HG03095 (cell line): ENCODE results near the gene PFDN6.

ENCODE experiments used
- ATAC-seq: cut with Tn5 transposase; IDR thresholded peaks from one replicate; pipeline ENCODE4 v1.9.1; 2021; ENCODE audit warnings: moderate library complexity; ENCODE audit not compliant: unreplicated experiment

Gene PFDN6

DNA sequence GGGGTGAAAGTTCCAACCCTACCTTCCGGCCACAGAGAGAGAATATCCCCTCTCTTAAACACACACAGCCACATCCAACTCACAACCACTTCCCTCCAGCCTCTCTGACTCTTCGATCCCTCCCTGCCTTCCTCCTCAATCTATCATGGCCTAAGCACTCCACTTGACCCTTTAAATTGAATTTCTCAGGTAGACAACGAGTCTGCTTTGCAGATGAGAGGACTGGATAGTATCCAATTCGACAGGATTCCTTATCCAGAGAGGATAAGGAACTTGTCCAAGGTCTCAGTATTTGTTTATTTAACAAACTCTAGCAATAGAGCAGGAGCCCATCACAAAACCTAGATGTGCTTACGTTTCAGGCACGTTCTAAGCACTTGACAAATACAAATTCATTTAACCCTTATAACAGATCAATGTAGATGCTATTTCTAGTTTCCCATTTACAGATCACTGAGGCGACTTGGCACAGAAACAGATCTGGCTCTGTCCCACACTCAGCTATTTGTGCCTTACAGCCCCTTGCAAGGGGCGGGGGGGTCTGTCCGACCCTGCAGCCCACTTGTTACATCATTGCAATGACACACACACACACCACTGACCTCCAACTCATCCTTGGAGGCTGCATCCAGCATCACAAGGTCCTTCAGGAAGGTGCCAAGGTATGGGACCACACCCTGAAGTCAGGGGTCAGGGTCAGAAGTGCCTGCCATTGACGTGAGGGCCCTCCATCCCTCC is 4.9 kb downstream of the PFDN6 start:
- no peak for ATAC-seq

- no peak for ATAC-seq
Measured at GRCh38 chr6:33295621-33296369, 6.4 kb downstream of the PFDN6 start.

DNA sequence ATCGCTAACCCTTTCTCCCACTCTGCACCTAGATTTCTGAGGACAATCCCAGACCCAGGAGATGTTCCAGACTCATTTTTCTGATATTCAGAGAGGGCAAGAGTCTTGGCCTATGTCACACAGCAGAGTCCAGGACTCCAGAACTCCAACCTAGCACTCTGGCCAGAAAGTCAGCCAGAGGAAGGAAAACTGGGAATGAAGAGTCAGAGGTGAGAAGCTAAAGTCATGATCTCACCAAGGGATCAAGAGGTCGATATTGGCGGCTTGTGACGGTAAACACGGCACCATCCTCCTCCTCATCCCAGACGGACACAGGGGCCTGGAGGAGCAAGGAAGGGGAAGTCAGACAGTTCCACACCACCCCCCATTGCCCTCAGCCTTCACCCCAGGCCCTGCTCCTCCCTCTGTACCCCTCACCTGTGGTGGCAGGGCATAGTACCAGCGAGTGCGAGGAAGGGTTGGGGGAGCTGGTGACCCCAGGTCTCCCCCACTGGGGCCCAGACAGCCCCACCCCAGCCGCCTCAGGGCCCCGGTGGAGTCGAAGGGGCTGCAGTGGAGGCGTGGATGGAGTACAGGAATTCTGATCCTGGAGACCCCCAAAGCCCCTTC is 7.5 kb downstream of the PFDN6 start:
- no peak for ATAC-seq

- ATAC-seq: no peak
Measured at GRCh38 chr6:33297406-33297955, 8.1 kb downstream of the PFDN6 start.

- ATAC-seq: no peak
Measured at GRCh38 chr6:33297956-33298772, 8.8 kb downstream of the PFDN6 start.

- ATAC-seq: no peak
Measured at GRCh38 chr6:33298773-33299236, 9.4 kb downstream of the PFDN6 start, which contains the start of gene RGL2. Gene RGL2, minus strand, starts transcription at chr6:33298942. Its CDS starts 332 bp downstream, at chr6:33298610.

DNA sequence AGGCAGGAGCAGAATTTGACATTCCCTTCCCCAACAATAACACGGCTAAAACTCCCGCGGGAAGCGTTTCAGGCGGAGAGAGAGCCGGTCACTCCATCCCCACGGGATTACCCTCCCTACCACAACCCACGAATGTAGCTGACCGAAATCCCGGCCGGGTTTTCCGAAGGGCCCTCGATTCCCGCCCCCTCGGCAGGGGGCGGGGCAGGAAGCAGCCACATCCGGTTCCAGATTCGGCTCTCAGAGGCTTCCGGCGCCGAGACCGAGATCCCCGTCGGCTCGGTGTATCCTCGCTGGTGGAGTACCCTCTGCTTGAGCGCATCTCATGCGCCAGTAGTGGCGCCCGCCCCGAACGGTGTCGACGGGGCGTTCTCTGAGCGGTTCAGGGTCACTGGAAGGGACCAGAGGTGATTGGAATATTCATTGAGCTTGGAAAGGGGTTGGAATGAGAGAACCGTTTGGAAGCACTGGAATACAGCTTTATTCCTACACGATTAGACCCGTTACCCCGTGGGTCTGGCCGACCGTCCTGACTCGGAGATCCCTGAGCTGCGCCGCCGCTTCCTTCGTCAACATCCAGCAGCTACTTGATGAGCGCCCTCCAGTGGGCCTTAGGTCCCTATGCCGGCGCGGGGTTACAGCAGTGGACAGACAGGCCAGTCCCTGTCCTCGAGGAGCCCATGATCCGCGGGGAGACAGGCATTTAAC is 10.0 kb downstream of the PFDN6 start:
- ATAC-seq: peak; percentile 66

DNA sequence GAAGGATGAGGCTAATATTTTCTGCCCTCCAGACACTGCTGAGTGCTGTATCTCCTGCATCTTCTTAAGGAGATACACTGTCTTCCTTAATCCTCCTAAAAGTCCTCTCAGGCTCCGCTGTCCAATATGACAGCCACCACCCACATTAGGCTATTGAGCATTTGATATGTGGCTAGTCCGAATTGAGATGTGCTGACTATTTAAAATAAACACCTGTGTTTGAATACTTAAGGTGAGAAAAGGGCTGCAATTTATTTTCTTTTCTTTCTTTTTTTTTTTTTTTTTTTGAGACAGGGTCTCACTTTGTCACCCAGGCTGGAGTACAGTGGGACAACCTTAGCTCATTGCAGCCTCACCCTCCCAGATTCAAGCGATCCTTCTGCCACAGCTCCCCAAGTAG is 12.5 kb downstream of the PFDN6 start:
- ATAC-seq: no peak

- no peak for ATAC-seq
Measured at GRCh38 chr6:33304216-33304615, 14.8 kb downstream of the PFDN6 start.

- no peak for ATAC-seq
Measured at GRCh38 chr6:33305052-33305451, 15.7 kb downstream of the PFDN6 start.

GRCh38 chr6:33306356-33306755 is 17.0 kb downstream of the PFDN6 start:
- no peak for ATAC-seq

DNA sequence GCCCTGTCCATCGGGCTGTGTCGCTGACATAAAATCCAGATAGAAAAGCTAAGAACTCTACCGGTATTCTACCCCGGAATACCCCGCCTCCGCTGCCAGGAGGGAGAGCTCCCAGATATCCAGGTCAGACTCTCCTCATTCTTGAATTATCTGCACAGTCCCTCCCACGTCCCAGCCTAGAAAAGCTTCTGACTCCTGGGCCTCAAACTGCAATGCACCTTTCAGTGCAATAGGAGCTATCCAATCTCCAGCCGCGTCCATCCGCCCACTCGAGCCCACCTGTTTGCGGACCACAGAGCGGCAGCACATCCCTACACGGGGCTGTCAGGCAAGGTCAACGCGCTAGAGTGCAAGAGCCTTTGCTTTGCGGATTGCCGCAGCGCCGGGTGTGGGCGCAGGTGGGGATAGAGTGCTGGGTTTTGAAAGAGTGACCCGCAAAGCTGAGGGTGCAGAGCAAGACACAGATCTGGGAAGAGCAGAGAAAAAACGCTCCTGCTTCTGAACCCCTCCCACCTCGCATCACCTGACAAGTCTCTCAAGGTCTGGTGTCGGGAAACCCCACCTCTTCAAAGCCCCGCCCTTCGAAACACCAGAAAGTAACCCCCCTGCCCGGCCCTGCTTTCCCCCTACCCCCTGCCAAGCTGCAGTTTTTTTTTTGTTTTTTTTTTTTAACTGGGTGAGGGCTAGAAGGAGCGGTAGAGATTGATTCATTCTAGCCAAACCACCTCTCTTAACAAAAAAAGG is 23.1 kb downstream of the PFDN6 start:
- no peak for ATAC-seq

DNA sequence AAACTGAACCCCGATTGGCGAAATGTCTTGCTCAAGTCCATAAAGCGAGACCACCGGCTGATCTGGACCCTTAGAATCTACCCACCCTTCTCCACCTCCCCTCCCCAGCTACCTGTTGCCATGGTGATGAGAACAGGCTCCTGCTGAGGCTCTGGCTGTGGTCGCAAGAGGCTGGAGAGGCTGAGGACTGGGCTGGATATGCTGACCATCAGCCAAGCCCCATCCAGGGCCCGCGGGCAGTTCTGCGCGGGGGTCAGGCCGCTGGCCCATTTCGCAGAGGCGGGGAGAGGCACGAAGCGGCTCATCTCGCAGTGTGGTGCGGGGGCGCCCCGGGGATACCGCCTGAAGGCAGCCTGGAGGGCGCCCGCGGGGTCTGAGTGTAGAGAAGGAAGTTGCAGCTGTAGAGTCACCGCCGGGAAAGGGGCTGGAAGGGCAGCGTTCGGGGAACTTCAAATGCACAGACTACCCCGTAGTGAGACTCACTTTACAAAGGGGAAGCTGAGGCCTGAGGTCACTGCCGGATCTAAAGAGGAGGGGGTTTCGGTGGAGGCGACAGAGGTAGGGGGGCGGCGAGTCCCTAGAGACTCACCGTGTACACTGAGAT is 23.8 kb downstream of the PFDN6 start:
- peak; percentile 4 for ATAC-seq

DNA sequence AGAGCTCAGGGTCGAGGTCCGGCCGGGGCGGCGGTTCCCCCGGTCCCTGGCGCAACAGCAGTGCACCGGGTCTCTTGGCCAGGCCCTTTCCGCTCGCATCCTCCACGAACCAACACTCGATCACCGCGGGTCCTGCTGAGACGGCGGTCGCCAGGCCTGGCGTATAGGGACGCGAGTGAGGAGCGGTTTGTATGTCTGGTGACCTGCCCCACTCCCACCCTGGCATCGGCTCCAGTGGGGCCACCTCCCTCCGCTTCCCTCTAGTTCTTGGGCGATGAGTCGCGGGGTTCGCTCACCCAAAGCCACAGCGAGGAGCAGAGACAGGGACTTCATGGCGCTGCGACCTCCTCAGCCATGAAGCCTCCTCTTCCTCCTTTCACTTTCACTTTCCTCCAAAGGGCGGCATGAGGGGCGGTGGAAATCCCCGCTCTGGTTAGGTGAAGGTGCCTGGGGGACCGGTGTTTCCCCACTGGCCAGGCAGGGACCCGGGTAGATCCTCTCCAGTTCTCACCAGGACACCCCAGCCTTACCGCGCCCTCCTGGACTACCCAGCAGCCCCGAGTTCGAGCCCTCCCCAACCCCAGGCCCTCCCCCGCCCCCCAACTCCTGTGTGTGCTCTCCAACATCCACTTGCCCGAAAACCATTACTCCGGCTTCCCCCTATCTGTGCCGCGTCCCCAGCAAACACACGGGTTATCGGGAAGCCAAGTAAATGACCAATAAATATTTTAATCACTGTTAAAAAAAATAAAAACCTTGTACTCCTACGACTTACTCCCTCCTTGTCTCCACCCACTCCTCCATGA is 24.5 kb downstream of the PFDN6 start, which contains the start of gene TAPBP:
Gene TAPBP (minus strand): TSS at position 370 of the 806 bp plus-strand sequence. CDS start 37 bp downstream, at position 333.
- peak; percentile 27 for ATAC-seq

- no peak for ATAC-seq
Measured at GRCh38 chr6:33314515-33314942, 25.1 kb downstream of the PFDN6 start.

- ATAC-seq: no peak
Measured at GRCh38 chr6:33314943-33315792, 25.8 kb downstream of the PFDN6 start.
